HL-60/S4 (cell line): Measurements from ENCODE around the gene NCK1.
"Not testable (repeated sequence)": the region's sequence is repeated elsewhere in the genome, so short reads cannot be mapped to it uniquely, and the experiment has no call there.

ENCODE experiments used
- in situ Hi-C: fragments of 300-500 bp; cut with MboI; formaldehyde crosslinking; loops from 2 replicates; pipeline ENCODE4 v1.14.3; 2022; ENCODE audit warnings: low sequenced_read_pairs

NCK1 gene

DNA sequence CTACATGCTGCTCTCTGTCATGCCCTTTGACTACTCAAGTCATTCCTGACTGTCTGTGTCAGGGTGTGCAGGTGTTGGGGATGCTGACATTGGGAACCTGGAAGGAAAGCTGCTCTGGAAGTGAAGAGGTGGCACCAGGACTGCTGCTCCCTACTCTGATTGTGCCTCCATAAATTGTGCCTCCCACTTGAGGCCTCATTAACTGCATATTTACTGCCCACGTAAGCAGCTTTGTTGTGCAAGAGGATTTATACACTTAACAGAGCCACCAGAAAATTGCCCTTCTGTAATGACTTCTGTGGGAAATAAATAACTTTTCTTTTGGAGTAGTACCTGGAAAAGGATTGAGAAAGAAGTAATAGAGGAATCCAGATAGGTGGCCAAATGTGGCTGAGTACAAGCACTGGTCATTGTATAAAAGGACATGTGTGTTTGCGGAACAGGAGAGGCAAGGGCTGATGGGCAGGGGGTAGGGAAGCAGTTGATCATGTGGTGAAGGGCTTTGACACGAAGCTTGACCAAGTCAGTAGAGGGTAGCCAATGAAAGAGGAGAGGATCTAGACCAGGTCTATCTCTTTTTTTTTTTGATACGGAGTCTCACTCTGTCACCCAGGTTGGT is 120.6 kb downstream of the NCK1 start:
- in situ Hi-C loops = no loop called here

DNA sequence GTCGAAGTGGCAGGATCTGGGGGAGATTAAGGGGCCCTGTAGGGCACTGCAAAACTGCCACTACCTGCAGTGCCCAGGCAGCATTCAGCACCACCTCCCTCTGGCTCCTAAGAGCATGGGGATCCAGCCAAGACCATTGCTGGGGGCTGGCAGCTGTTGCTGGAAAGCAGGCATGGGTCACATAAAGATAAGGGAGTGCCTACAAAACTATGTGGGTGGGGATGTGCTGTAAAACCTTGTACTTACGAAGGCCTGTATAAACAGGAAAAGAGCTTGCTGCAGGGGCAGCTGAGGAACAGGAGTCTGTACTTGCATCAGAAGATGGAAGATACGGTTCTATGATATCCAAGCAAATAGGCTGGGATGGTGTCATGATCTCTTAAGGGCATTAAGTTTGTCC is 122.8 kb downstream of the NCK1 start:
- in situ Hi-C loops = no loop called here

DNA sequence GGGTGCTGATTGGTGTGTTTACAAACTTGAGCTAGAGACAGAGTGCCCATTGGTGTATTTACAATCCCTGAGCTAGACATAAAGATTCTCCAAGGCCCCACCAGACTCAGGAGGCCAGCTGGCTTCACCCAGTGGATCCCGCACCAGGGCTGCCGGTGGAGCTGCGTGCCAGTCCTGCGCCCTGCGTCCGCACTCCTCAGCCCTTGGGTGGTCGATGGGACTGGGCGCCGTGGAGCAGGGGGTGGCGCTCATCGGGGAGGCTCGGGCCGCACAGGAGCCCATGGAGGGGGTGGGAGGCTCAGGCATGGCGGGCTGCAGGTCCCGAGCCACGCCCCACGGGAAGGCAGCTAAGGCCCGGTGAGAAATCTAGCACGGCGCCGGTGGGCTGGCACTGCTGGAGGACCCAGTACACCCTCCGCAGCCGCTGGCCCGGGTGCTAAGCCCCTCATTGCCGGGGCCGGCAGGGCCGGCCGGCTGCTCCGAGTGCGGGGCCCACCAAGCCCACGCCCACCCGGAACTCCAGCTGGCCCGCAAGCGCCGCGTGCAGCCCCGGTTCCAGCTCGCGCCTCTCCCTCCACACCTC is 125.5 kb downstream of the NCK1 start:
- in situ Hi-C loops = not testable (repeated sequence)

DNA sequence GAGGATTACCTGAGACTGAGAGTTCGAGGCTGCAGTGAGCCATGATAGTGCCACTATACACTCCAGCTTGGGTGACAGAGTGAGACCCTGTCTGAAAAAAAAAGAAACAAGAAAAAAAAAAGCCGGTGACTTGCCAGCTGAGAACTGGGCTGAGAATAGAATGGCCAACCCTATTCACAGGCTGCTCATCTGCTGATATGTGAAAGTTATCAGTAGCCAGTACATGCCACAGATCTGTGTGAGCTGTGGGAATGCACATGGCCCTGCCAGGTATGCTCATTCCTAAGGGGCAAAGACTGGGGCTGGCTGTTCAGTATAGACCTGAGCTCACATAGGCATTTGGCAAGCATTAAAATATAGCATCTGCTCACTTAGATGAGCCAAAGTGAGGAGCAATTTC is 126.6 kb downstream of the NCK1 start:
- in situ Hi-C loops = no loop called here

DNA sequence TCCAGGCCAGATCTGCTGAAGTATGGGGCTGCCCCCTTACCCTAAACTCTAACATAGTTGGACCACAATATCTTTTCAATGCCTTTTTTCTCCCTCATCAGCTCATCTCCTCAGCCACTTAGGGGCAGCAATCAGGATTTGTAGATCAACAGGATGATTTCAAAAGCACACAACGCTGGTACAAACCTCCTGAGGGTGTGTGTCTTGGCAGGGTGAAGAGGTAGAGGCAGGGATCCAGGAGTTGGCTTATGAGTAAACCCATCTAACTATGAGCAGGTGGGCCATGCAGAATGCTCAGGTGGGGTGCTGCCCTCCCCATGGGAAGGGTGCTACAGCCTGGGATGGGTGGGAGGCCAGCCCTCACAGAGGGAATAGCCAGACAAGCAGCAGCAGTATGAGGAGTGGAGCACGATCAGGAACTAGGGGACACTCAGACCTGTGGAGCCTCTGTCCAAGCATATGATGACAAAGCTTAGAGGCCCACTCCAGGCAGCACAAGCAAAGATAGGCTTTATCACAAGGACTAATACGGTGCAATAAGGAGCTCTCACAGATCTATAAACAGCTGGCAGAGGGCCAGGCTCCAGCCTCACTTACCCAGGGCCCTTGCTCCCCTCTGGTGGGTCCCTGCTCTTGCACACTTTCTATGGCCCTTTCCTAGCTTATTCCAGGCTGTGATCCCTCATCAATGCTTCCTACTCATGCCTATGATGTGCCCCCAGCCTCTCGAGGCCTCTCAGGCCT is 127.9 kb downstream of the NCK1 start:
- in situ Hi-C loops = no loop called here

DNA sequence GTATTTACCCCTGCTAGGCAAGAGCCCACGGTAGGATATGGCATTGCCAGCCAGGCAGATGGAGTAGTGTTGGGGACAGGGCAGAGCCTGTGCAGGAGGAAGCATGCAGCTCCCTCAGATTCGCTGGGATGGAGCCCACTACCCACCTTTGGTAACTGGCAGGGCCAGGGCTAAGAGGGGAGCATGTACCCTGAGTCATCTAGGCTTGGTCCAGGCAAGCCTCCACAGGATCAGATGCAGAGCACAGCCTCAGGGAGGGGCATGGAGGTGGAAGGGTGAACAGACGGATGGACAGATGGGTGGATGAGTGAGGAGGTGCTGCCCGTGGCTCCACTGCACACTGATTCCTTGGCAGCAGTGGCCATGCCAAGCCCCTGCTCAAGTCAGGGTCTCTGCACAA is 128.8 kb downstream of the NCK1 start:
- in situ Hi-C loops = no loop called here

DNA sequence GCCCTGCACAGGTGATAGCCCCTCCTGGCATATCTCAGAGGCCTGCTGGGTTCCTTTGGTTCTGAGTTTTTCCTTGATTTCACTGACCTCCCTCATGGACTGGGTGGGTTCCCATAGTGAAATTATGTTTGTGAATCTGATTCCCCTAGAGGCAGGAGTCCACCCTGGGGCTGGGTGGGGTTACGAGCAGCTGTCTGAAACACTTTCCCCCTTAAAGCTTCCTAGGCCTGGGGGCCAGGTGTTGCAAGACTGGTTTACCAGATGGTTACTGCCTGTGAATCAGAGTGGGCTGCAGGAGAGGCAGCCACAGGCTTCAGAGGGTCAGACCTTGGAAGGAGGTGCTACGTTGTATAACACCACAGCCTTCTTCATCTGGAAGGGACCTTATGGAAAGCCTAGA is 130.1 kb downstream of the NCK1 start:
- in situ Hi-C loops = no loop called here

DNA sequence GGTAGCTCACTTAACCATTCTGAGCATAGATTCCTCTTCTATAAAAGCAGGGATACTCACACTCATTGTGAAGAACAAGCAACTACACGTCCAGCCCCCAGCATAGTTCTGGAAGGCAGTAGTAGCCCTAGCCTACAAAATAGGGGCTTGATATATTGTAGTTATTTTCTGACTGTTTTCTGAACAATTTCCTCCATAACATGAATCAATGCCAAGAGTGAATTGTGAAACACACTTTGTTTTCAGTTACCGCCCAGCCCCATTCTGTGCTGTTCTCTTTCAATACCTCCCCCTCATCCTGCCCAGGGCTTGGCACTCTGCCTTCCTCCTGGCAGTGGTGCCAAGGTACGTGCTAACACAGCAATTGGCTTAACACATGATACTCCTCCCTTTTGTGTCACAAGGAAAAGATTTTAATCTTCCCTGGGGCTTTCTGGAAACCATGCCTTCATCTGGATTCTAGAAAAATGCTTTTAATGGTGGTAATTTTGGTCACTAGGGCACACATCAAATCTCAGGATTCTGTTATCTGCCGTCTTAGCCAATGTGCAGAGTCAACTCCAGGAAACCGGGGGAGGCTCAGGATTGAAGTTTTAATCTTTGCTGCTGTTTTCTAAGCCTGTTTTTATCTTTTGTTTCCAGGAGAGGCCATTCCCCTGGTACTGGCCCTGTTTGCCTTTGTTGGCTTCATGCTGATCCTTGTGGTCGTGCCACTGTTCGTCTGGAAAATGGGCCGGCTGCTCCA is 132.9 kb downstream of the NCK1 start:
- in situ Hi-C loops = no loop called here

DNA sequence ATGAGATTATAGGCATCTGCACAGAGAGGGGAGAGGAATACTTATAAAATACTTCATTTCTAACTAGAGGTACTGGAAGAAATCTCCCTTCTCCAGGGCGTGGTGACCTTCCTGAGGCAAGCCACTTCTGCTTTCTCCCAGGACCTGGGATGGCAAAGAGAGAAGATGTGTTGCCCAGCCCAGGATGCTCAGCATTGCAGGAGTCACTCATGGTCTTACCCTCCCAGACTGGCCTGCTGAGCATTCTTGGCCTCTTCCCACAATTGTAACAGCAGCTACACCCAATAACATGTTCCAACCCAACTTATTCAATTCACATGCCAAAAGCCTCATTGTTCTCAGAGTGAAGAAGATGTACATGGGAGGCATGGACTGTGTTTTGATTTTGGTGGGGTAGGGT is 133.6 kb downstream of the NCK1 start:
- in situ Hi-C loops = no loop called here
